Neutrophil (primary cell): ENCODE data around the gene GAREM1.

Experiments used
- H3K27ac ChIP-seq: fragments of 200-600 bp; sonication (generic); 2 replicates; pipeline ENCODE4 v1.5.1; 2016; ENCODE audit warnings: mild to moderate bottlenecking, moderate library complexity
- H3K27me3 ChIP-seq: fragments of 200-600 bp; sonication (generic); 2 replicates; pipeline ENCODE4 v1.6.0; 2016; ENCODE audit warnings: mild to moderate bottlenecking
- H3K36me3 ChIP-seq: fragments of 200-600 bp; sonication (generic); 2 replicates; pipeline ENCODE4 v1.5.1; 2017
- H3K4me1 ChIP-seq, 2 experiments: fragments of 200-600 bp in 1 of 2; sonication (generic) in 1 of 2; 1 replicate in 1 of 2; 2 replicates in 1 of 2; pipeline versions ENCODE4 v1.5.1 to v1.6.1; 2013 to 2016; ENCODE audit warnings: low read depth in 1 of 2, low read length in 1 of 2, mild to moderate bottlenecking in 1 of 2, moderate library complexity in 1 of 2; ENCODE audit not compliant: control insufficient read depth in 1 of 2, insufficient read depth in 1 of 2
- H3K4me3 ChIP-seq, 2 experiments: fragments of 200-600 bp in 1 of 2; sonication (generic) in 1 of 2; 1 replicate in 1 of 2; 2 replicates in 1 of 2; pipeline ENCODE4 v1.5.1; 2013 to 2016; ENCODE audit warnings: low read depth in 1 of 2, low read length in 1 of 2, mild to moderate bottlenecking in 1 of 2, moderate library complexity in 1 of 2
- H3K9me3 ChIP-seq: fragments of 200-600 bp; sonication (generic); 2 replicates; pipeline ENCODE4 v1.5.1; 2016
- TF ChIP-seq, protein P1 (sequence below): fragments of 200-600 bp; sonication (generic); IDR thresholded peaks from 2 replicates; pipeline ENCODE4 v1.5.1; 2016; ENCODE audit warnings: antibody characterized with exemption

GAREM1 gene

GRCh38 chr18:32251466-32251865 is 219.2 kb downstream of the GAREM1 start:
- no peaks in the 10 kb centered on the region for H3K27me3 ChIP-seq
- H3K27ac ChIP-seq = no peak overlapping the region

DNA sequence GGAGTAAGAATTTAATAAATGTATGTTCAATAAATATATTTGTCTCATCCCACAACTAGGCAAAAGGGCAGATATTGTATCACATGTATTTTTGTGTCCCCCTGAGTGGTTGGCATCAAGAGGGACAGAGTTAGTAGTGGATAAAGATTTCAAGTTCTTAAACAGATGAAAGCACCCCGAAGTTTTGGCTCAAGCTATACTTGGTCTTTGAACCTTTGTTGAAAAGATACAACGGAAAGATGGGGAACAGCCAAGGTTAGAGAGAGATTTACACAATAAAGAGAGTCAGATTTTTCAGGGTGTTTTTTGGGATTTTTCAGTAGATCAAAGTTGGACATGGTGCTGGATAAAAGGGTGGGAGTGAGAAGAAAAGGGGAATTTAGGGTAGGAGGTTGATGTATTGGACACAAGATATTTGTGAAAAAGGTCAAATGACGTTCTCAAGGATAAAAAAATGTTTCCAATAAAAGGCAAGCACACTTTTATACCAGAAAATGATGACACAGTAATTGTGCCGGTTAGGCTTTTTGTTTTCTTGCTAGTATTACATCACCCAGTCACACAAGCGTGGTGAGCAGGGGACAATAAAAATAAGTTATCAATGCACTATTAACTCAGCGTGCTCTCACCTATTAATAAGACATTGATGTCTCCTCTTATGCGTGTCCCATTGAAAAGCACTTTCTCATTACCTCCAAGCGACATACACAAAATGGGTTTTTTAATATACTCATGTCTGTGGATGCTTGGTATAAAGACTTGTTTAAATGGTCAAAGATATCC is 221.3 kb downstream of the GAREM1 start:
- H3K9me3 ChIP-seq = no peaks in the 10 kb centered on the region
- H3K4me1 ChIP-seq = no peaks in the 10 kb centered on the region
- no peak overlapping the region for H3K4me3 ChIP-seq
- no peak overlapping the region for H3K27ac ChIP-seq
- no peaks in the 10 kb centered on the region for H3K36me3 ChIP-seq
- TF ChIP-seq, protein P1, sequence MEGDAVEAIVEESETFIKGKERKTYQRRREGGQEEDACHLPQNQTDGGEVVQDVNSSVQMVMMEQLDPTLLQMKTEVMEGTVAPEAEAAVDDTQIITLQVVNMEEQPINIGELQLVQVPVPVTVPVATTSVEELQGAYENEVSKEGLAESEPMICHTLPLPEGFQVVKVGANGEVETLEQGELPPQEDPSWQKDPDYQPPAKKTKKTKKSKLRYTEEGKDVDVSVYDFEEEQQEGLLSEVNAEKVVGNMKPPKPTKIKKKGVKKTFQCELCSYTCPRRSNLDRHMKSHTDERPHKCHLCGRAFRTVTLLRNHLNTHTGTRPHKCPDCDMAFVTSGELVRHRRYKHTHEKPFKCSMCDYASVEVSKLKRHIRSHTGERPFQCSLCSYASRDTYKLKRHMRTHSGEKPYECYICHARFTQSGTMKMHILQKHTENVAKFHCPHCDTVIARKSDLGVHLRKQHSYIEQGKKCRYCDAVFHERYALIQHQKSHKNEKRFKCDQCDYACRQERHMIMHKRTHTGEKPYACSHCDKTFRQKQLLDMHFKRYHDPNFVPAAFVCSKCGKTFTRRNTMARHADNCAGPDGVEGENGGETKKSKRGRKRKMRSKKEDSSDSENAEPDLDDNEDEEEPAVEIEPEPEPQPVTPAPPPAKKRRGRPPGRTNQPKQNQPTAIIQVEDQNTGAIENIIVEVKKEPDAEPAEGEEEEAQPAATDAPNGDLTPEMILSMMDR = no peak
- no peaks in the 10 kb centered on the region for H3K27me3 ChIP-seq

More at GRCh38 chr18:32251466-32251865, 219.2 kb downstream of the GAREM1 start:
- Histone ChIP-seq H3K9me3 (no peaks in the 10 kb centered on the region), H3K36me3 (no peaks in the 10 kb centered on the region), H3K4me3 (no peak overlapping the region), H3K4me1 (no peaks in the 10 kb centered on the region)
- TF ChIP-seq, protein P1 = no peak

GRCh38 chr18:32244881-32245280 is 225.8 kb downstream of the GAREM1 start:
- Histone ChIP-seq H3K27me3 (no peaks in the 10 kb centered on the region), H3K9me3 (no peaks in the 10 kb centered on the region), H3K36me3 (no peaks in the 10 kb centered on the region), H3K4me1 (no peaks in the 10 kb centered on the region), H3K4me3 (no peak overlapping the region), H3K27ac (no peak overlapping the region)
- TF ChIP-seq, protein P1 = no peak

DNA sequence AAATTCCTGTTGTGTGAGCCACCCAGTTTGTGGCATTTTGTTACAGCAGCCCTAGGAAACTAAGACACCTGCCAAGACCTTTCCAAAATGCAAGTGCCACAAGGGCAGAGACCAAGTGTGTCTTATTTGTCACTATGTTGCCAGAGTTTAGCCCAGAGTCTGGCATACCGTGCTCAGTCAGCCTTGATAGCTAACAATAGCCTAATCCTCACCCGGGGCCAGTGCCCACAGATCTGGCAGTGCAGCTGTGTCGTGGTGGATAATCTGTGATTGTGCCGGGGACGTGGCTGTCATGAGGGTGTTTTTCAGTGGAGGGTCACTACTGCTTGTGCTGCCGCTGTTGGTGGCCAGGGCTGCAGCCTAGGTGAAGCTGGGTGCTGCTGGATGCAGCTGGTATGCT is 227.3 kb downstream of the GAREM1 start:
- Histone ChIP-seq H3K4me1 (no peaks in the 10 kb centered on the region), H3K4me3 (no peak overlapping the region), H3K27me3 (no peaks in the 10 kb centered on the region), H3K36me3 (no peaks in the 10 kb centered on the region), H3K27ac (no peak overlapping the region), H3K9me3 (no peaks in the 10 kb centered on the region)
- TF ChIP-seq, protein P1 = no peak

DNA sequence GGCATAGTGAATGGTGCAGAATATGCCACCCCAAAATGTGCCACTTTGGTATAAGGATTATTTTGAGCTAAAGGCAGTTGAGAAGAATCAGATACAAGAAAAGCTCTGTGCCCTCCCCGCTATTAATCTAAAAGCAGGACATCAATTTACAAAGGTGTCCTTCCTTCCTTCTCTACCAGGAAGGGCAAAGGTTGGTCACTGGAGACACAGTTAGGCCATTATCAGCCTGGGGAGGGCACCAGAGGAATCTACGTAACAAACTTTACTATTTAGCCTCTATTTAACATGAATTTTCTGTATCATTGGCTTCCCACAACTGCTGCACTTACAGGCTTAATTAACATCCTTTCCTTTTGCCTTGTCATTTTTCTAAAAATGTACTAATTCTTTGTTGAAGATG is 228.3 kb downstream of the GAREM1 start:
- H3K36me3 ChIP-seq = no peaks in the 10 kb centered on the region
- H3K27ac ChIP-seq = no peak overlapping the region
- TF ChIP-seq, protein P1 = no peak
- H3K4me3 ChIP-seq = no peak overlapping the region
- H3K27me3 ChIP-seq = no peaks in the 10 kb centered on the region
- H3K9me3 ChIP-seq = no peaks in the 10 kb centered on the region
- no peaks in the 10 kb centered on the region for H3K4me1 ChIP-seq
